IPS DF 19.7 (cell line): Measurements from ENCODE around the gene TCEANC.

ENCODE experiments used
- DNase-seq: peaks from one replicate; pipeline ENCODE4 v3.0.0-alpha.2; 2013; ENCODE audit warnings: low read depth, low spot score

TCEANC gene

DNA sequence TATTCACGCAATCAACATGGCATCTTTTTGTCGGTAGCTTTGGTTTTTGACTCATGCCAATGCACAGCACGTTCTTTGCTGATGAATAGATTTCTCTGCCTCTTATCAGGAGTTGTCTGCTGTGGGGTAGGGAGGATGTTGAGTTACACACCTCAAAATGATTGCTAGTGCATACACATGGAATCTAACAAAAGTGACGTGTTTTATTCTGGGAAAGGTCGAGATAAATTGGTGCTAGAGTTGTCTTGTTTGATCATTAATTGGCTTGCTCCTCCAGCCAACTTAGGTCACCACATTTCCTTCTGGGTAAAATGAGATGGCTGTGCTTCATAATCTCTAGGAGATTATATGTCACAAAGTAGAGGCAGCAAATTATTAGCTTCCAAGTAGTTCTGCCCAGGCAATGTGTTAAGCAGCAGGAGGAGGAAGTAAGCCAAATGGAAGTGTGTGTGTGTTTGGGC, 39.9 kb downstream of the TCEANC start:
- no peak for DNase-seq

DNA sequence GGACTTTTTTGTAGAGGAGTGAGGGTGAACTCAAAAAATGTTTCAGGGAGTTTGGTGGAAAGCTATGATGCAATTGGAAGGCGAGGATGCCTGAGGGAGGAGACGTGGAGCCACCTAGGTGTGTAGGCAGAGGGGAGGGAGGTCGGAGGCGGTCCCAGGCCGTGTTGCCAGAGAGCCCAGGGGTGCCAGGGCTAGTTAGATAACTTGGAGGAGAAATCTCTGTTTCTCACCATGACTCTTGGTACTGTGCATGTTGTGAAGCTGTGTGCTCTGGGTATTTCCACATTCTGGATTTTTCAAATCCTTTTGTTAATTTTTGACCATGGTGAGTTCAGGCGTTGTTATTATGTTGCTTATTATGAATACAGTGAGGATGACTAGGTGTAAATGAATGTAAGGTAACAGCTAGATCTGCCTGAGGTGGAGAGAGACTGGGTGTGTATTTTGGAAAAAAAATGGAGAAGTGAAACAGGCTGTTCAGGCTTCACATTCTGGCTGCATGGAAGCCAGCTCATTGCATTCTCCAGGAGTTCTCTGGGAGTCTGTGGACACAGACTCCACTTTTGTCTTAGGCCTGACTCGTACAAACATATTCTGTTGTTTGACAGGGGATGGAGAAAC, 40.5 kb downstream of the TCEANC start:
- no peak for DNase-seq

DNA sequence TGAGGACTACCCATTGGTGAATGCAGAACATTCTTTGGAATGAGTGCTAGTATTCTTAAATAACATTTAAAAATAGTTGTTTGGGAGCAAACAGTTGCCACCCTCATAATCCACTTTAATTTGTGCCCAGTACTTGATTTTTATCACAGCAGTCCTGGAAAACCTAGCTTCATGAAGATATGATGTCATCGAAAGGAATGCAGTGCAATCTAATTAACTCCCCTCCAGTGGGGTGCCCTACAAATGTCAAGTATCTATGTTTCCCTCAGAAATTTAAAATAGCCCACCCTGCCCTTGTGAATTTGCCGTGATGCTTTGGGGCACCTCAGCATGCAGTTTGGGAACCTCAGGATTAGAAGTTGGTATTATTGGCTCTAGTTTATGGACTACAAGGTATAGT, 41.4 kb downstream of the TCEANC start:
- DNase-seq = no peak

DNA sequence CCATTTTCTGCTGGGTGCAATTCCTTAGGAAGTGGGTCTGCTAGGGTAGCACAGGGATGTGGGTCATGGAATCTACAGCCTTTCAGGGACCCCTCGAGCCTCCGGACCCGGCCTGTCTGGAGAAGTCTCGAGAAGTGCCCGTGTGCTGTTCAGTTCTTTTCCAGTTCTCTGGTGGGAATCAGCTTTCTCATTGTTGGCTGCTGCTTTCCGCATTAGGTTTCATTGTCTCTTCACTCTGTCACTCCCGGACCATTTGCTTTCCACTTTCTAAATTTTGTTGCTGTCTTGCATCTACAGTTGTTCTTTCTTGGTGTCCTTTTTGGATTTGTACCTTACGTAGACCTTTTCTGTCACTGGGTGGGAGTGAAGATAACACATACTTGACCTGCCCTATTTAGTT, 42.0 kb downstream of the TCEANC start:
- DNase-seq = no peak

DNA sequence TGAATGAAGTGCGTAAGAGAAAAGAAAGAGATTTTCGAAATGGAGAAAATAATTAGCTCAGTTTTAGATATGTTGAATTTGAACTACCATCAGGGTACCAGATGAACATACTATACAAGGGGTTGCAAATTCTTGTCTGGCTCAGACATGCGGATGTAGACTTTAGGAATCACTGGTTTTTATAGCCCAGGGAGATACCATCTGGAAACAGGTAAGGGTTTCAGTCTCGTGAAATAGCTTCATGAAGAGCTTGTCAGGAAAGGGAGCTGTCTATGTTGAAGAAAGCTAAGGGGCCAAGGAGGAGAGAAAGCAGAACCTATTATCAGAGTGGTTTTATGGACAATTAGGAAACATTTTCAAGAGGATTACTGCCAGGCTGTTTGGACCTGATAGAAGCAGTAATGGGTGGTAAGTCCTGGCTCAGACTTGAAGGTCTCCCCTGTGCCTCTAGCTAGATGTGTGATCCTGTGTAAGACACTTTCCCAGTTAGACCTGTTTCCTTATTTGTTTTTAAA, 42.7 kb downstream of the TCEANC start:
- DNase-seq = no peak

DNA sequence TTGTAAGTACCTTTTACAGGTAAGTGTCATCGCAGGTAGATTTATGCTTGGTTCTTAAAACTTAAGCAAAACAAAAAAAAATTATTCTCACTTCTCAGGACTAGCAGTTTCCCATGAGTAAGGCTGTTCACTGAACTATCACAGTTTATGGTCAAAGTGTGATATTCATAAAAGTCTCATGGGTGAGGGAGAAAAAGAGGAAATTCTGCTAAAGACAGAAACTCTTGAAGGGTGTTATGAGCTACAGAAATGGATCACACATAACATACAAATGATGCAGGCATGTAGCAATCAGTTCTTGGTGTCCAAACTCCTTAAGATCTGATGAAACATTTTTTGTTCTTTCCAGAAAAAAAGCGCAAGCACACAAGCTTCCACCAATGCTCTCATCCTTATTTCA, 44.5 kb downstream of the TCEANC start:
- DNase-seq = no peak

DNA sequence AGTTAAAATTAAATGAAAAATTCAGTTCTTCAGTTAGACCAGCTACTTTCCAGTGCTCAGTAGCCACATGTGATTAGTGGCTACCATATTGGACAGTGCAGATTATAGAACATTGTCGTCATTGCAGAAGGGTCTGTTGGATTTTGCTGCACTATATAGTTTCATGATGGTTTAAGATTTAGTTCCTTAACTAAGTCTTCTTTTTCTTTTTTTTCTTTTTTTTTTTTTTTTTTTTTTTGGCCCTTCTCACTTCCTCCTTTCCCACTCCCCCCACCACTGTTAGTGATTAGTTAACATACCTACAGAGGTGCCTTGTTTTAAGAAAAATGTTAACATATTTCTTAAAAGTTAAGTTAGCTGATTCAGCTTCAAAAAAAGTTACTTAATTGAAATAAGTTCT, 45.0 kb downstream of the TCEANC start:
- DNase-seq = no peak

DNA sequence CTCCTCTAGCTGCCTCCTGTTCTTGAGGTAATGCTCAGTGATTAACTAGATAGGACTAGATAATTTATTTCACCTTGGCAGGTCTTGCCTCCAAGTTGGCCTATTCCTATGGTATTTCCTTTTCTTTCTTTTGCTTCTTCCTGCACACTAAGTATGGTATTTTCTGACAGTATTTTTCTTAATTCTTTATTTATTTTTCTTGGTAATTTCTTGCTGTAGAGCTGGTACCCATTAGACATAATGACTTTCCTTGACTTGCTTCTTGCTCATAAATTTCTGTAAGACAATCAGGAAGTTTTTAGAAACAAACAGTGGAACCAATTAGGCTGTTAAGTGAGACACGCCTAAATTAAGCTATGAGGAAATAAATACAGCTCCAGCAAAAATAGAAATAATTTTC, 45.5 kb downstream of the TCEANC start:
- DNase-seq = no peak

DNA sequence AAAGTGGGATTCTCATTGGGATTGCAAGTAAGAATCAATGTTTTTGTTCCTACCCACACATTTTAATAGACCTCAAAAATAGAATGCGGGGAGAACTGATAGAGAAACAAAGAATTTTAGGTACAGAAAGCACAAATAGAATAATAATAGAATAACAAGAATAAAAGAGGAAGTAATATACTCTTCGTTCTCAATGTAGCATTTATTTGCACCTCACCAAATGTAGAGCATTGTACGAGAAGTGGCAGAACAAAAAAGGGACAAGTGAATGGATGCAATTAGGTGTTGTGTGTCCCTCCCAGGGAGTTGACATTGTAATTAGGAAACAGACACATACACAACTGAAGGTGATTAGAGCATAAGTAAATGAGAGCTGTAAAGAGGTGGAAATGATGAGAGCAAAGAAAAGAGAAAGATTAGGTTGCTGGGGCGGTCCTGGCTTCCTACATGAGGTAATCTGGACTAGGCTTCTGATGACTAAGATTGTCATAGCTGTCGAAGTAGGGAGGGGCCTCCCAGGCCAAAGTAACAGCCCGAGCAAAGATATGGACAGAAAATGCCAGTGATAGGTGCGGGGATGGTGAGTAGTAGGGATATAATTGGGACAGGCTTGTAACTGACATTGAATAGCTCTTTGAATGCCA, 46.4 kb downstream of the TCEANC start:
- DNase-seq = no peak

DNA sequence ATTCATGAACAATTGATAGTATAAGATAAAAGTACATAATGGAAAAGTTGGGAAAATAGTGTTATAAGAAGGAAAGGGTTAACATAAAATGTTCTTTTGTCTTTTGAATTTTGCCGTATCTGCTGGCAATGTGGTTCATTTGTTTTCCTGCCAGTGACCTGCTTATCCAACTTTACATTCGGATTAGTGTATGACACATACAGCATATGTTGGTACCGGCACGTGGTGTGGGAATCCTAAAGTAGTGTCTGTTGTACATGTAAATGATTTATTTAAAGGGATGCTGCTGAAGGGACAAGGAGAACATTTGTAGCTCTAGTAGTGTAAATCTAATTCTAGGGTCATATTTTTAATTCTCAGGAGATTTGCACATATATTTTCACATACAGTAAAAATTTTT, 47.4 kb downstream of the TCEANC start:
- no peak for DNase-seq

DNA sequence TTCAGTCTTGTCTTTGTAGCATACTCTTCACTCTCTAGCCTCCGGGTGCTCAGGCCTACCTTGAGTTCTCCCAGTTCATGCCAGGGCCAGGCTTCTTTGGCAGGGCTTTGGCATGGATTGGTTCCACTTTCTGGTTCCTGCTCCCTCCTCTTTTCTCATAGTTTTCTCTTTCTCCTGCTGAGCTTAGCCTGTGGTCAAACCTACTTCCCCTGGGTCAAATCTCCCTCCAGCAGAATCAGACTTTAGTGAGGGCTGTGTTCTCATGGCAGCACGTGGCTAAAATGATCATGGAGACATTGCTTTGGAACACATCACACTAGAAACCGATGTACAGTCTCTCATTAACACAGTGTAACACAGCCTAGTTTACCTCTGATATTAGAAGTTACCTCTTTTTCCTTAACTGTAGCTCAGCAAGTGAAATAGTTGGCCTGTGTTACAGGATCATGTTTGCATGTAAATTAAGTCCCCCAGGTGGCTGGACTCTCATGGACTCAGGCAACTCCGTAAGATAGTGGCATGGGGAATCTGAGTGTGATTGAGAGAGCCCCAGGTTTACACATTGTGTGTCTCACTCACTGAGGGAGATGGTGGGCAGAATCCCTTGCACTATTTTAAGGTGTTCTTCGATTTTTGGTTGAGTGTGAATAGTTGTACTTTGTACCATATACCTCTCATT, 49.3 kb downstream of the TCEANC start:
- DNase-seq = no peak

DNA sequence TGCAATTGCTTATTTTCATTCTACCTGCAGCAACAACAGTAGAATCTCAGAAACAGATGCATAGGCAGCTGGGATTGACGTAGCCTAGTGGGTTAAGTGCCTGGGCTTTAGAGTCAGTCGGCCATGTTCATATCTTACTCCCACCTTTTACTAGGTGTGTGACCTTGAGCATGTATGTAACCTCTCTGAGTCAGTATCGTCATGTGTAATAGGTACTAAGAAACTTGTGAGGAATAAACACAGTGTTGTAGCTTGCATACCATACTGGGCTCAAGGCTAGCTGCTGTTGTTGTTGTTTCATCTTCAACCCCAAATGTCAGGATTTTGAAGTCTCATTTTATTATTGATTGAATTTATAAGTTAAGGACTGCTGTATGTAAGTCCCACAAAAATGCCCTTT, 50.2 kb downstream of the TCEANC start:
- no peak for DNase-seq

DNA sequence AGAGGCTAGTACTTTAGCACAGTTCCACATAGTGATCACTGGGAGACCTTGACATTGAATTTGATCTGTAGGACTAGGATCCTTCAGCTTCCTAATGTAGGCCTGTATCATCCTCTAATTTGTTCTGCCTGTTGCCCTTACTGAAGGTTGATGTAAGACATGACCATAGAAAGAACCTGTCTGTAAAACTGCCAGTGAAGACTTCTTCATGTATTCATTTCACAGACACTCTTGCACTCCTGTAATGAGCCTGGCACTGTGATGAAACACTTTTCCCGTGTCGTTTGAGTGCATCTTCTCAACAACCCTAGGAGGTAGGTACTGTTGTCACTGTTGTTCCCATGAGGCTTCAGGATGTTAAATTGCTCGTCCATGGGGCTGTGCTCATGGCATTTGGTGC, 50.6 kb downstream of the TCEANC start:
- DNase-seq = no peak

DNA sequence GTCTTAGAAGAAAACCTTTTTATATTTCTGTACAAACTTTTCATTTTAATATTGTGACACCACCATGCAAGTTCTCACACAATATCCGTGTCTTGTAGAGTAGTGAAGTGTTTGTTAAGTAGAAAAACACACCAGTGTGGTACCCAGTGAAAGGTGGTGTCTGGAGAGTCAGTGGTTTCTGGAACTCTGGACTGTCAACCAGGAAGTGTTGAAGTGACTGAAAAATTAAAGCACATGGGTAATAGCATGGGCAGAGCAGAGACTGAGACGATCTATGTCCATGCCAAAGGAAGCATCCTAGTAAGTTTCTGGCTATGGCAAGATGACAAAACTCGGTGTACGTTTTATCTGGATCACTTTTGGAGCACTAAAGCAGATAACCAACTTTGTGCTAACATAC, 58.2 kb downstream of the TCEANC start:
- no peak for DNase-seq
